Stimulated activated CD8-positive, alpha-beta memory T cell treated with anti-CD3 and anti-CD28 coated beads, Interleukin-12 subunit alpha, Interleukin-12 subunit beta, amount 100 ng/mL, for 24 hours (primary cell): ENCODE measurements around the gene PRKCG.

ENCODE experiments used
- DNase-seq: peaks from one replicate; pipeline ENCODE4 v3.0.0-alpha.2; 2020; ENCODE audit errors: extremely low read depth

PRKCG gene

DNA sequence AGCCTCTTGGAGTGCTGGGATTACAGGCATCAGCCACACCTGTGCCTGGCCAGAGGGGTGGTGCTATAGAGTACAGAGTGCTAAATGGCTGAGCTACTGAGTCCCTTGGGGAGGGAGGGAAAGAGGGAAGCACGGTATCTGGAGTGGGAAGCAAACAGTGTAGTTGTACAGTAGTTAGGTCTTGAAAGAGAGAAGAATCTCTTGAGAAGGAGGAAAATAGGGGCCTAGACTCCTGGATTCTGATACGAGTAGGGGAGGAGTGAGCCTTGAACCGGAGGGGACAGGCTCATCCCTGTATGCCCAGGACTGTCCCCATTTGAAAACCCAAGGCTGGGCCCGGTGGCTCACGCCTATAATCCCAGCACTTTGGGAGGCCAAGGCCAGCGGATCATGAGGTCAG, 9.2 kb upstream of the PRKCG start:
- no peak for DNase-seq

DNA sequence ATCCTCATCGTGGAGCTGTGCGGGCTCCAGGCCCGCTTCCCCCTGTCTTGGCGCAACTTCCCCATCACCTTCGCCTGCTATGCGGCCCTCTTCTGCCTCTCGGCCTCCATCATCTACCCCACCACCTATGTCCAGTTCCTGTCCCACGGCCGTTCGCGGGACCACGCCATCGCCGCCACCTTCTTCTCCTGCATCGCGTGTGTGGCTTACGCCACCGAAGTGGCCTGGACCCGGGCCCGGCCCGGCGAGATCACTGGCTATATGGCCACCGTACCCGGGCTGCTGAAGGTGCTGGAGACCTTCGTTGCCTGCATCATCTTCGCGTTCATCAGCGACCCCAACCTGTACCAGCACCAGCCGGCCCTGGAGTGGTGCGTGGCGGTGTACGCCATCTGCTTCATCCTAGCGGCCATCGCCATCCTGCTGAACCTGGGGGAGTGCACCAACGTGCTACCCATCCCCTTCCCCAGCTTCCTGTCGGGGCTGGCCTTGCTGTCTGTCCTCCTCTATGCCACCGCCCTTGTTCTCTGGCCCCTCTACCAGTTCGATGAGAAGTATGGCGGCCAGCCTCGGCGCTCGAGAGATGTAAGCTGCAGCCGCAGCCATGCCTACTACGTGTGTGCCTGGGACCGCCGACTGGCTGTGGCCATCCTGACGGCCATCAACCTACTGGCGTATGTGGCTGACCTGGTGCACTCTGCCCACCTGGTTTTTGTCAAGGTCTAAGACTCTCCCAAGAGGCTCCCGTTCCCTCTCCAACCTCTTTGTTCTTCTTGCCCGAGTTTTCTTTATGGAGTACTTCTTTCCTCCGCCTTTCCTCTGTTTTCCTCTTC, 8.0 kb upstream of the PRKCG start:
- no peak for DNase-seq

DNA sequence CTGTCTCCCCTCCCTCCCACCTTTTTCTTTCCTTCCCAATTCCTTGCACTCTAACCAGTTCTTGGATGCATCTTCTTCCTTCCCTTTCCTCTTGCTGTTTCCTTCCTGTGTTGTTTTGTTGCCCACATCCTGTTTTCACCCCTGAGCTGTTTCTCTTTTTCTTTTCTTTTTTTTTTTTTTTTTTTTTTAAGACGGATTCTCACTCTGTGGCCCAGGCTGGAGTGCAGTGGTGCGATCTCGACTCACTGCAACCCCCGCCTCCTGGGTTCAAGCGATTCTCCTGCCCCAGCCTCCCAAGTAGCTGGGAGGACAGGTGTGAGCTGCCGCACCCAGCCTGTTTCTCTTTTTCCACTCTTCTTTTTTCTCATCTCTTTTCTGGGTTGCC, 7.4 kb upstream of the PRKCG start:
- no peak for DNase-seq

DNA sequence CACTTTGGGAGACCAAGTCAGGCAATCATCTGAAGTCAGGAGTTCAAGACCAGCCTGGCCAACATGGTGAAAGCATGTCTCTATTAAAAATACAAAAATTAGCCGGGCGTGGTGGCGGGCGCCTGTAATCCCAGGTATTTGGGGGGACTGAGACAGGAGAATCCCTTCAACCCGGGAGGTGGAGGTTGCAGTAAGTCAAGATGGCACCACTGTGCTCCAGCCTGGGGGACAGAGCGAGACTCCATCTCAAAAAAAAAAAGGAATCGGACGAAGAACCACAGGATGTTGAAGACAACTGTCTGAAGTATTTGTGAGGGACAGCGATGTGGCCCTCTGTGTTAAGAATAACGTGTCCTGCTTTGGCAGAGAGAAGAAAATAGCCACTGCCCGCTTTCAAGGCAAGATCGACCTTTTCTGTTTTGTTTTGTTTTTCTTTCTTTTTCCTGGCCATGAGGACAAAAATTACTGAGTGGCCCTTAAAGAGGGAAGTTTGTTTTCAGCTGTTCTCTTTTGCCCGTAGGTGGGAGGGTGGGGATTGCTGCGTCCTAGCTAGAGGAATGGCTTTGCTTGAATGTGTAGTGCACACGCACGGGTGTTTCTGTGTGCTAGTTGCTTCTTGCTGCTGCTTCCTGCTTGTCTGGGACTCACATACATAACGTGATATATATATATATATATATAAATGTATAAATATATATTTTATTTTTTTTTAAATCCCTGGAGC, 6.2 kb upstream of the PRKCG start:
- DNase-seq: no peak

DNA sequence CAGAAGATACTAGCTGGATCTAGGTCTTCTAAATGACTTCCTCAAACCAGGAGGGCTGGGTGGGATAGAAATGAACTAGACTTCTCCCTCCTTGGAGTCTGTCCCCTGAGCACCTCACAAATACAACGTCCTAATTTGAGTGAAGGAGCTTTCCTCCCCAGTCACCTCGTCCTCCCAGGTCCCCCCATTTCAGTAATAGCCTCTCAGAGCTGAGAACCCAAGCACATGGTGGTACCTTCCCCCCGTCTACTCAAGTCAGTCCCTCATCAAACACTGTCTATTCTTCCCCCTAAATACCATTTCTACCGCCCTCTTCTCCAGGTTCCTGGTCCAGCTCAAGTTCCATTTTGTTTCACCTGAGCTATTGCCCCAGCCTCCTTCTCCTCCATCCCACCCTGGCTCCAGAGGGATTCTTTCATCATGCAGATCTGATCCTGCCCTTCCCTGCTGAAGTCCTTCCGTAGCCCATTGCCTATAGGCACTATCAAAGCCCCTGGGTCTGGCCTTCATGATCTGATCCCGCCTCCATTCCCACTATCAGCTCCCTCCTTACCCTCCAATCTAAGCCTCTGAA, 5.3 kb upstream of the PRKCG start:
- no peak for DNase-seq

DNA sequence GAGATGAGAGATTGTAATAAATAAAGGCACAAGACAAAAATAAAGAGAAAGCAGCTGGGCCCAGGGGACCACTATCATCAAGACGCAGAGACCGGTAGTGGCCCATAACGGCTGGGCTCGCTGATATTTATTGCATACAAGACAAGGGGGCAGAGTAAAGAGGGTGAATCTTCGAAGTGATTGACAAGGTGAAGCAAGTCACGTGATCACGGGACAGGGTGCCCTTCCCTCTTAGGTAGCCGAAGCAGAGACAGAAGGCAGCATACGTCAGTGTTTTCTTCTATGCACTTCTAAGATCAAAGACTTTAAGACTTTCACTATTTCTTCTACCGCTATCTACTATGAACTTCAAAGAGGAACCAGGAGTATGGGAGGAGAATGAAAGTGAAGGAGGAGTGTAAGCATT, 4.6 kb upstream of the PRKCG start:
- DNase-seq: no peak

DNA sequence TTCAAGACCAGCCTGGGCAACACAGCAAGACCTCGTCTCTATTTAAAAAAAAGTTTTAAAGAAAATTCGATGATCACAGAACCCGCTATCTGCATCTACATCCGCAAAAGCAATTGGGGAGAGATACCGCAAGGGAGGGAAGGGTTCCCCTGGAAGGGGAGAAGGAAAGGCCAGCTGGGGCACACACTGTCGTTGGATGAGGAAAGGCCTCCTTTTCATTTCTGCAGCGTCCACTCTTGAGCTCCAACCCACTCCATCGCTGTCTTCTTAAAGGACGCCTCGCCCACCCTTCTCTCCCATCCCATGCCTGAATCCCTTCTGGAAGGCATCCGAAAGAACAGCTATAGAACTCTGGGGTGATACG, 3.2 kb upstream of the PRKCG start:
- DNase-seq: no peak

DNA sequence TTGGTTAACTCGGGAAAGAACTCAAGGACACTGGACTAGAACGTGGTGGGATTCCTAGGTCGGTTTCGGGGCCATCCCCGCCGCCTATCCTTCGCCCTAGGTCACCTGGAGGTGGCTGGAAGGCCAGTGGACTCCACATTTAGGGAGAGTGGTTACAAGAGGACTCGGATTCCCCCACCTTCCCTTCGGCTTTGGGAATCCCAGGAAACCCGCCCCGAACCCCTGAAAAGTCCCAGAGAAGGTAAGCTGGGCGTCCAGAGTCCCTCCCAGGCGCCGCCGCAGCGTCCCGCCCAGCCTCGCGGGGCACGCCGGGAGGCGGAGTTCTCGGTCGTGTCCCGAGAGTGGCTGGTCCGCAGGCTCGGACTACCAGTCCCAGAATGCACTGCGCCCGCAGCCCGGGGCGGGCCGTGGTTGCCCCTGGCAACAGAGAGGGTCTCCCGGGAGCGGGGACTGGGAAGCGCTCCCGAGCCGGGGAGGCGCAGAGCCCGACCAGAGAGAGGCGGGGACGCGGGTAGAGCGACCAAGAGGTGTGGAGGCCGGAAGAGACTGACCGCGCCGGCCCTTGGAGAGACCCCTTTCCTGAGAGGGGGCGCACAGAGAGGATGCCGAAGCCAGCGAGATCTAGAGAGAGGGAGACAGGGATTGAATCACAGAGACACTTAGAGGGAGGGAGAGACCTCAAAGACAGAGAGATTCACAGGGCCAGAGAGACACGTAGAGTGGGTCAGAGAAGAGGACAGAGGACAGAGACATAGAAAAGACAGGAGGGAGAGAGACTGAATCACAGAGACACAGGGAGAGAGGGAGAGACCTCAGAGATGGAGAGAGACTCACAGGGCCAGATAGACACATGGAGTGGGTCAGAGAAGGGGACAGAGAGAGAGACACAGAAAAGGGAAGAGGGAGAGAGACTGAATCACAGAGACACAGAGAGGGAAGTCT, 2.6 kb upstream of the PRKCG start:
- DNase-seq: peak; percentile 55

DNA sequence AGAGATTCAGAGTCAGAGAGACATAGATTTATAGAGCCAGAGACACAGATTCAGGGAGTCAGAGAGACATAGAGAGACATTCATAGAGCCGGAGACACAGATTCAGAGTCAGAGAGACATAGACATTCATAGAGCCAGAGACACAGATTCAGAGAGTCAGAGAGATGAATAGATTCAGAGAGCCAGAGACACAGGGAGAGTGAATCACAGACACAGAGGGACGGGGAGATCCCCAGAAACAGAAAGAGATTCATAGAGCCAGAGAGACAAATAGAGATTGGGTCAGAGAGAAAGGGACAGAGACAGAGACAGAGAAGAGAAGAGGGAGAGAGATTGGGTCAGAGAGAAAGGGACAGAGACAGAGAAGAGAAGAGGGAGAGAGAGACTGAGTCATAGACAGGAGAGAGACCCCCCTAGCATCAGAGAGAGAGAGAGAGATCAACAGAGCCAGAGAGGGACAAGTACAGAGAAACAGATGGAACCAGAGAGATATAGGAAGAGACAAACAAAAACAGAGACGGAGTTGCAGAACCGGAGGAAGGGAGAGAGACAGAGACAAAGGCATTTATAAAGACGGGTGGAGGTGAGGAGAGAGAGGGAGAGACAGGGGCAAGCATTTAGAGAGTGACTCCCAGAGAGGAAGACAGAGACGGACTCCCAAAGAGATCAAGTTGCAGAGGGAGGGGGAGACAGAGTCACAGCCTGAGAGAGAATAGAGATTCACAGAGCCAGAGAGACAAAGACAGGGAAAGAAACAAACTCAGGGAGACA, 1.1 kb upstream of the PRKCG start:
- no peak for DNase-seq

DNA sequence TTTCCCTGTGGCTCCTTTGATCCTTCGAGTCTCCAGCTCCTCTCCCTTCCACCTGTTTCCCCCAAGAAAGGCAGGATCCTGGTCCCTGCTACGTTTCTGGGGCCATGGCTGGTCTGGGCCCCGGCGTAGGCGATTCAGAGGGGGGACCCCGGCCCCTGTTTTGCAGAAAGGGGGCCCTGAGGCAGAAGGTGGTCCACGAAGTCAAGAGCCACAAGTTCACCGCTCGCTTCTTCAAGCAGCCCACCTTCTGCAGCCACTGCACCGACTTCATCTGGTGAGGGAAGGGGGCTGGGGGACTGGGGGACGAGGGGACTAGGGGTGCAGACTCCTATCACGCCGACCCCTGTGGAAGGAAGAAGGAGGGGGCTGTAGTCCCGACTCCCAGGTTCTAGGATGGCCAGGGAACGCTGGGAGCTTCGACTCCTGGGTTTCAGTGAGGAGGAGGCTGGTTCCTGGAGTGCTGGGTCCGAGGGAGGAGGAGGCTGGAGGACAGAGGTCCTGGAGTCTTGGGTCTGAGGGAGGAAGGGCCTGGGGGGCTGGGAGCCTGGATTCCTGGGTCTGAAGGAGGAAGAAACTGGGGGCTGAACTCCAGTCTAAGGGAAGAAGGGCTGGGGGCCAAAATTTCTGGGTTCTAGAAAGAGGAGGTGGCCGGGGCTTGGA, 524 bp downstream of the PRKCG start:
- no peak for DNase-seq

DNA sequence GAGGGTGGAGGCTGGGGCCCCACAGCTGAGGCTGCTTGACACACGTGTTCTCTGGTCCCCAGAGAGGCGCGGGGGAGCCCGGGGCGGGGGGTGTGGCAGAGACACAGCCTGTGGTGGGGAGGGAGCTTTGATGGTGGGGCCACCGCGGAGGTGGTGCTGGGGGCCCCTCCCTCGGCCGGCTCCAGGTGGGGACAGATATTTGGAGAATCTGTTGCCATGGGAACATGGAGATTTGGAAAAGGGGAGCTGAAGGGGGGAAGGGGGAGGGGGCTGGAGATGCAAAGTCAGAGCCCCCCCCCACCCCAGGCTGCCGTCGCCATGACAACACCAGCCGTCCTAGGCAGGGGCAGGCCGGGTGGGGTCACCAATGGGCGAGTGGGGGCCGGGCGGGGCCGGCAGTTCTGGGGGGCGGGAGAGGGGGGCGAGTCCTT, 1.2 kb downstream of the PRKCG start:
- no peak for DNase-seq

DNA sequence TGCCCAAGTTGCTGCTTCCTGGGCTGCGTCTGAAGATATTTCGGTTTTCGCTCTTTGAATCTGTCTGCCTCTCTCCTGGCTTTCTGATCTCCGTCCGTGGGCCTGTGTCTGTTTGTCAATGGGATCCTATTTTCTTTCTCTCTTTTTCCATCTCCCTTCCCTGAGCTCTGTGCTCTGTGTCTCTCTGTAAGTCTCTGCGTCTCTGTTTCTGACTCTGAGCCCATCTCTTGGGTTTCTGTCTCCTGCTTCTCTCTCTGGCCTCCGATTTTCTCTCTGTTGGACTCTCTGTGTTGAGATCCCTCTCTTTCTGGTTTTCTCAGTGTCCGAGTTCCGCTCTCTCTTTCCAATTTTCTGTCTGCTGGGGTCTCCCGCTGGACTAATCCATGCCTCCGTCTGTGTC, 1.7 kb downstream of the PRKCG start:
- DNase-seq: no peak

DNA sequence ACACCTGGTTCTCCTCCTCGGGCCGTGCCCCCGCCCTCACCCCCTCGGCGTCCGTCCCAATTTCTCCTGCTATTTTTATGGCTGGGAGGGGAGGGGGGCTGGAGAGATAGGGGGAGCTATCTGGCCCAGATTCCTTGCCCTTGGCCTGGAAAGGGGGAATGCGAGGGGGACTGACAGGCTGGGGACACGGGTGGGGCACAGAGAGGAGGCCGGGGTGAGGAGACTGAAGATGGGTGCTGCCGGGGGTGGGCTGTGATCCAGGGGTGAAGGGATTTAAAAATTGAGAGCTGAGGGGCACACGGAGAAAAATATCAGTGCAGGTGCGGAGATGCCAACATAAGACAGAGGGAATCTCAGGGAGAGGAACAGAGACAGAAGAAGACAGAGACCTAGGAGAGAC, 2.3 kb downstream of the PRKCG start:
- DNase-seq: no peak

DNA sequence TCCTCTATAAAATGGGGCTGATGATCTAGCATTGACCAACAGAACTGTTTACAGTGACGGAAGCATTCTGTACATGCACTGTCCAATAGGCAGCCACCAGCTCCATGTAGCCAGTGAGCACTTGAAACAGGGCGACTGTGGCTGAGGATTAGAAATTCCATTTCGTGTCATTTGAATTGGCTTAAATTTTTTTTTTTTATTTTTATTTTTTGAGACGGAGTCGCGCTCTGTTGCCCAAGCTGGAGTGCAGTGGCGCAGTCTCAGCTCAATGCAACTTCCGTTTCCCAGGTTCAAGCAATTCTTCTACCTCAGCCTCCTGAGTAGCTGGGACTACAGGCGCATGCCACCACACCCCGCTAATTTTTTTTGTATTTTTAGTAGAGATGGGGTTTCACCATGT, 3.0 kb downstream of the PRKCG start:
- no peak for DNase-seq

DNA sequence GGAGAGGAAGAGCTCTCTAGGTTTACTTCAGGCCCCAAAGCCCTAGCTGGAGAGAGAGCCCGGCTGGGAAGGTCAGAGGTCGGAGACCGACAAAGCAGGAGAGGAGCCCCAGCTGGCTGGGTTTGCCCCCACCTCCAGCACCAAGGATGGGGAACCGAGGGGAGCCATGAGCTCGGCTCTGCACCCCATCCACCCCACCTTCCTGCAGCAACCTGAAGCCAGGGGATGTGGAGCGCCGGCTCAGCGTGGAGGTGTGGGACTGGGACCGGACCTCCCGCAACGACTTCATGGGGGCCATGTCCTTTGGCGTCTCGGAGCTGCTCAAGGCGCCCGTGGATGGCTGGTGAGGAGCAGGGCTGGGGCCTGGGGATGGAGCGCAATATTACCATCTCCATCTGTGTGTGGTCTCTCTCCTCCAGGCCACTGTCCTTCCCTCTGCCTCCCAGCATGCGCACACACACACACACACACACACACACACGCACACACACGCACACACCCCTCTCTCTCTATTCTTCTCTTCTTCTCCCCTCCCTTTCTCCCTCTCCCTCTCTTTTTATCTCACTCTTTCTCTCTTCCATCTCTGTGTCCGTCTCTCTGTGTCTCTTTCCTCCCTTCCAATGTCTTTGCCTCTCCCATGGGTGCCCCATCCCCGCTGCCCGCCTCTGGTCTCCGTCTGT, 10.4 kb downstream of the PRKCG start:
- DNase-seq: no peak

DNA sequence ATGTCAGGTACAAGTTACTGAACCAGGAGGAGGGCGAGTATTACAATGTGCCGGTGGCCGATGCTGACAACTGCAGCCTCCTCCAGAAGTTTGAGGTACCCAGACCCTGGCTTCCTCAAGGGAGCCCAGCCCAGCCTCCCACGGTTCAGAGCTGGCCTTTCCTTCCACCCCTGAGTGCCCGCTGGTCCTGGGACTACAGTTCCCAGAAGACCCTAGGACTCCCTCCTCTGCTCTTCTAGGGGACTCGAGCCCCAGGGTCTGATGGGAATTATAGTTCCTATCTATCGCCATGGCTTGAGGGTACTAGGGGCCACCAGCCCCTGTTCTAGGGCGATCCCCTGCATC, 11.0 kb downstream of the PRKCG start:
- DNase-seq: no peak

DNA sequence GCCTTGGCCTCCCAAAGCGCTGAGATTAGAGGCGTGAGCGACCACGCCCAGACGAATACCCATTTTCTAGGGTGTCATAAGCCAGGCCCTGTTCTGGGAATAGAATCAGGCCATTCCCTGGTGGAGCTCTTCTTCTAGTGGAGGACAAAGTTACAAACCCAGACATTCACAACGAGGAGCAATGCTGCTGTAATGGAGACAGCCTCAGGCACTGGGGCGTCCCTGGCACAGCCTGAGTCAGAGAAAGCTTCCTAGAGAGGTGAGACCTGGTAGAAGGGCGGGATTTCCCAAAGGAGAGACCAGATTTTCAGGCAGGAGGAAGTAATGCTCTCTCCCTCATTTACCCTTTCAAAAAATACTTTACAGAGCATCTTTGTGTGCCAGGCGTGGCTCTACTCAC, 12.7 kb downstream of the PRKCG start:
- no peak for DNase-seq

DNA sequence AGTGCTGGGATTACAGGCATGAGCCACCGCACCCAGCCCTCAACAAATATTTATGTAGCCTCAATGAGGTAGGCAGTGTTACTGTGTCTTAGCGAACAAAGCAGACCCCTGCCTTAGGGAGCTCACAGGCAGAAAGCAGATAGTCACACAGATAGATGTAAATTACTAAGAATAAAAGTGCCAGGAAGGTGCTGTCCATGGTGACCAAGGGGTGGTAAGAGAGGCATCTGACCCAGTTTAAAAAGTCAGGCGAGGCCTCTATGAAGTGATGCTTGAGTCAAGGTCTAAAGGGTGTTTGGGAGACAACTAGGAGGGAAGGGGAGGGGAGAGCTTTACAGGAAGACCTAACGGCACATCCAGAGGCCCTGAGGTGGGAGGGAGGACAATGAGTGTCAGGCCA, 14.7 kb downstream of the PRKCG start:
- no peak for DNase-seq

DNA sequence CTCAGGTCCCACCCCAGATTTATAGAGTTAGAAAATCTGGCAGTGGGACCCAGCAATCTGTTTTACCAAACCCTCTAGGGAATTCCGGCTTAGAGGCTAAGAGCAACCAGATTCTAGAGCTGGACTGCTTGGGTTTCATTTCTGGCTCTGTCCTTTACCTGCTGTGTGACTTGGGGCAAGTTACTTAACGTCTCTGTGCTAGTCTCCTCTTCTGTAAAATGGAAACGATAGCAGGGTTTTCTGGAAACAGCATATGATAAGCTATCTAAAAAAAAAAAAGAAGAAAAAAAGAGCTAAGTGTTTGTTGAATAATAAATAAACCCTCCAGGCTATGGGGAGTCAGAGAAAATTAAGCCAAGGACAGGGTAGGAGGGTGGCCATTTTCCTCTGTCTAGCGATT, 15.5 kb downstream of the PRKCG start:
- DNase-seq: no peak

DNA sequence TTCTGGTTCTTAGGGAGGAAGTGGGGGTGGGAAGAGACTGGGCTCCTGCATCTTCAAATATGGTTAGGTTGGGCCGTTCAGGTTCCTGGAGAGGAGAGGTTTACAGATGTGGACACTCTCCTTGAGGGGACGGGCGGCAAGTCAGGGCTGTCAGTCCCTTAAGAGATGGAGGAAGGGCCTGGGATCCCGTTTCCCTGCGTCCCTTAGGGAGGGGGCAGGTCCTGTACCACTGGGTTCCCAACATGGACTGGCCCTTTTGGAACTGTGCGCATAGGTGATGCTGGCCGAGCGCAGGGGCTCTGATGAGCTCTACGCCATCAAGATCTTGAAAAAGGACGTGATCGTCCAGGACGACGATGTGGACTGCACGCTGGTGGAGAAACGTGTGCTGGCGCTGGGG, 16.2 kb downstream of the PRKCG start:
- DNase-seq: no peak
